Esophagus muscularis mucosa (tissue), 4 donors: Measurements from ENCODE around the gene TRPV2. TPM values are rescaled to one million over a fixed set of nuclear protein-coding genes. Genes with fewer than 3 reads are reported as not detected.
"Not testable (repeated sequence)": the region's sequence is repeated elsewhere in the genome, so short reads cannot be mapped to it uniquely, and the experiment has no call there.

ENCODE experiments used
- DNase-seq: peaks from one replicate; pipeline ENCODE4 v3.0.0-alpha.2; 2017; ENCODE audit errors: extremely low spot score
- H3K27ac ChIP-seq, 4 donors: fragments of 200-600 bp; sonication (generic); replicated peaks in 1 of 4; 1 replicate in 3 of 4; 2 replicates in 1 of 4; pipeline ENCODE4 v1.5.1; 2016 to 2019; ENCODE audit warnings: mild to moderate bottlenecking in 1 of 4
- H3K27me3 ChIP-seq, 4 donors: fragments of 200-600 bp; sonication (generic); one replicate each; pipeline versions ENCODE4 v1.5.1 to v1.6.0; 2016 to 2019
- H3K36me3 ChIP-seq, 4 donors: fragments of 200-600 bp; sonication (generic); one replicate each; pipeline ENCODE4 v1.5.1; 2016 to 2019
- H3K4me1 ChIP-seq, 4 donors: fragments of 200-600 bp; sonication (generic); one replicate each; pipeline ENCODE4 v1.5.1; 2016 to 2019
- H3K4me3 ChIP-seq, 4 donors: fragments of 200-600 bp; sonication (generic); 1 replicate in 2 of 4; 2 replicates in 2 of 4; pipeline ENCODE4 v1.5.1; 2016 to 2019; ENCODE audit warnings: mild to moderate bottlenecking in 4 of 4, moderate library complexity in 1 of 4
- H3K9me3 ChIP-seq, 4 donors: fragments of 200-600 bp; sonication (generic); 1 replicate in 3 of 4; 2 replicates in 1 of 4; pipeline ENCODE4 v1.5.1; 2016 to 2019
- CTCF ChIP-seq, 3 experiments: fragments of 200-600 bp in 2 of 3; fragments of 450-650 bp in 1 of 3; sonication (generic) in 2 of 3; IDR thresholded peaks; one replicate each; pipeline ENCODE4 v1.5.1; 2017 to 2019; ENCODE audit warnings: antibody characterized with exemption in 3 of 3, mild to moderate bottlenecking in 2 of 3, moderate library complexity in 1 of 3
- EP300 ChIP-seq: sonication (generic); formaldehyde crosslinking; IDR thresholded peaks from one replicate; pipeline ENCODE4 v1.6.1; 2017; ENCODE audit warnings: antibody characterized with exemption
- POLR2A ChIP-seq: fragments of 450-650 bp; IDR thresholded peaks from one replicate; pipeline ENCODE4 v1.6.1; 2017; ENCODE audit warnings: antibody characterized with exemption, moderate library complexity, mild to moderate bottlenecking, low read depth
- POLR2AphosphoS5 ChIP-seq, 2 donors: sonication (generic); formaldehyde crosslinking; IDR thresholded peaks; one replicate each; pipeline ENCODE4 v1.6.1; 2017; ENCODE audit warnings: antibody characterized with exemption in 2 of 2
- WGBS: methylation state at CpG from one replicate; pipeline ENCODE4 v1.1.5; 2018; 5-methylcytosine and 5-hydroxymethylcytosine counted together
- intact Hi-C: fragments of 100-400 bp; cut with DNase I; formaldehyde crosslinking; loops from one replicate; pipeline ENCODE4 v1.15.1; 2023
- total RNA-seq, 4 donors: library from RNA; depleted of rRNA; stranded (reverse); fragments of >200 nt; gene quantifications; one replicate each; pipeline versions ENCODE4 v1.1.0 to v1.2.1, GENCODE V29; 2016

The TRPV2 gene
- total RNA-seq, 4 donors from 2014 or later = 11.3 to 19.1 (median 17.7) TPM

- peaks cover 17 to 35% (median 31%) of the 10 kb centered on the region in 4 donors for H3K4me1 ChIP-seq
- TF ChIP-seq EP300 (no peak), POLR2A (no peak), POLR2AphosphoS5 (IDR thresholded peaks at IDR 0.05) (no peak), CTCF (IDR thresholded peaks at IDR 0.05) (no peak)
- no peaks in the 10 kb centered on the region for H3K27me3 ChIP-seq
- DNase-seq = no peak
- no peak overlapping the region for H3K27ac ChIP-seq
- intact Hi-C loops = no loop called here
- H3K9me3 ChIP-seq = no peaks in the 10 kb centered on the region
- H3K36me3 ChIP-seq = peaks cover 17 to 63% (median 61%) of the 10 kb centered on the region in 4 donors
- whole genome bisulfite sequencing = 75% methylated on average over 2 of the region's 8 CpGs
- no peak overlapping the region for H3K4me3 ChIP-seq
Observed at GRCh38 chr17:16447676-16448075, 32.3 kb downstream of the TRPV2 start.

- H3K36me3 ChIP-seq = peaks cover 9 to 55% (median 53%) of the 10 kb centered on the region in 4 donors
- intact Hi-C loops = no loop called here
- H3K4me1 ChIP-seq = peaks cover 16 to 32% (median 30%) of the 10 kb centered on the region in 4 donors
- no peak overlapping the region for H3K4me3 ChIP-seq
- no peaks in the 10 kb centered on the region for H3K27me3 ChIP-seq
- no peak for DNase-seq
- H3K9me3 ChIP-seq = no peaks in the 10 kb centered on the region
- WGBS = 92% methylated on average over 6 of the region's 6 CpGs
- no peak overlapping the region for H3K27ac ChIP-seq
- TF ChIP-seq POLR2AphosphoS5 (IDR thresholded peaks at IDR 0.05) (no peak), POLR2A (no peak), CTCF (IDR thresholded peaks at IDR 0.05) (no peak), EP300 (no peak)
Observed at GRCh38 chr17:16448490-16448889, 33.1 kb downstream of the TRPV2 start.

GRCh38 chr17:16449121-16449570 lies 33.8 kb downstream of the TRPV2 start:
- Histone ChIP-seq H3K27ac (no peak overlapping the region), H3K9me3 (no peaks in the 10 kb centered on the region), H3K36me3 (peaks cover 5 to 48% (median 47%) of the 10 kb centered on the region in 4 donors), H3K27me3 (no peaks in the 10 kb centered on the region), H3K4me3 (no peak overlapping the region), H3K4me1 (peaks cover 12 to 27% (median 24%) of the 10 kb centered on the region in 4 donors)
- WGBS = 88% methylated on average over 10 of the region's 11 CpGs
- intact Hi-C loops = no loop called here
- no peak for DNase-seq
- TF ChIP-seq EP300 (no peak), POLR2A (no peak), POLR2AphosphoS5 (IDR thresholded peaks at IDR 0.05) (no peak), CTCF (IDR thresholded peaks at IDR 0.05) (no peak)

GRCh38 chr17:16450028-16450427 lies 34.7 kb downstream of the TRPV2 start:
- no peak for DNase-seq
- WGBS = 95% methylated on average over 4 of the region's 4 CpGs
- H3K27me3 ChIP-seq = no peaks in the 10 kb centered on the region
- intact Hi-C loops = no loop called here
- H3K4me3 ChIP-seq = no peak overlapping the region
- TF ChIP-seq CTCF (IDR thresholded peaks at IDR 0.05) = no peak
- no peak for TF ChIP-seq POLR2AphosphoS5 (IDR thresholded peaks at IDR 0.05)
- no peak for TF ChIP-seq POLR2A
- no peak for TF ChIP-seq EP300
- H3K4me1 ChIP-seq = peaks cover 7 to 19% (median 18%) of the 10 kb centered on the region in 4 donors
- peaks cover 5 to 42% (median 40%) of the 10 kb centered on the region in 4 donors for H3K36me3 ChIP-seq
- H3K27ac ChIP-seq = no peak overlapping the region
- H3K9me3 ChIP-seq = no peaks in the 10 kb centered on the region

GRCh38 chr17:16452268-16452667 lies 36.9 kb downstream of the TRPV2 start:
- intact Hi-C loops = not testable (repeated sequence)
- WGBS = 79% methylated on average over 8 of the region's 8 CpGs

More at GRCh38 chr17:16452268-16452667, 36.9 kb downstream of the TRPV2 start:
- H3K4me3 ChIP-seq, DNase-seq, H3K27me3 ChIP-seq, H3K4me1 ChIP-seq, H3K9me3 ChIP-seq, H3K27ac ChIP-seq: not testable (repeated sequence)
- H3K36me3 ChIP-seq = peaks cover 5 to 28% (median 21%) of the 10 kb centered on the region in 4 donors
